ENCODE results near the gene ELAVL3.
"Not testable (repeated sequence)": the region's sequence is repeated elsewhere in the genome, so short reads cannot be mapped to it uniquely, and the experiment has no call there.

ELAVL3 gene

GRCh38 chr19:11479090-11479897 lies 1.6 kb downstream of the ELAVL3 start:
- DNase-seq, result no peak
- no peak overlapping the region for H3K4me3 ChIP-seq (ENCODE audit: low read depth, low read length)
- in situ Hi-C loops (cut with HindIII; ENCODE audit: low pct_ligation_motif_present, low sequenced_read_pairs), result no loop called here
- no peak overlapping the region for H3K27ac ChIP-seq
- no peaks in the 10 kb centered on the region for H3K36me3 ChIP-seq (replicated peaks)
- peaks cover 28% of the 10 kb centered on the region for H3K27me3 ChIP-seq (replicated peaks)
- no peak for TF ChIP-seq CTCF (IDR thresholded peaks at IDR 0.05; ENCODE audit: low read depth, low read length, missing control alignments)

- no peak overlapping the region for H3K27ac ChIP-seq
- peaks cover 28% of the 10 kb centered on the region for H3K27me3 ChIP-seq (replicated peaks)
- no peaks in the 10 kb centered on the region for H3K36me3 ChIP-seq (replicated peaks)
- in situ Hi-C loops (cut with HindIII; ENCODE audit: low pct_ligation_motif_present, low sequenced_read_pairs), result no loop called here
- DNase-seq, result no peak
- H3K4me3 ChIP-seq (ENCODE audit: low read depth, low read length), result no peak overlapping the region
- TF ChIP-seq CTCF (IDR thresholded peaks at IDR 0.05; ENCODE audit: low read depth, low read length, missing control alignments), result no peak
Measured at GRCh38 chr19:11478167-11479089, 2.4 kb downstream of the ELAVL3 start.

GRCh38 chr19:11475861-11476260 lies 5.0 kb downstream of the ELAVL3 start:
- no peak for TF ChIP-seq CTCF (IDR thresholded peaks at IDR 0.05; ENCODE audit: low read depth, low read length, missing control alignments)
- DNase-seq, result no peak
- H3K36me3 ChIP-seq (replicated peaks), result no peaks in the 10 kb centered on the region
- H3K27me3 ChIP-seq (replicated peaks), result peaks cover 18% of the 10 kb centered on the region
- in situ Hi-C loops (cut with HindIII; ENCODE audit: low pct_ligation_motif_present, low sequenced_read_pairs), result no loop called here
- no peak overlapping the region for H3K27ac ChIP-seq
- no peak overlapping the region for H3K4me3 ChIP-seq (ENCODE audit: low read depth, low read length)

GRCh38 chr19:11475343-11475742 lies 5.5 kb downstream of the ELAVL3 start:
- H3K4me3 ChIP-seq (ENCODE audit: low read depth, low read length); H3K27ac ChIP-seq; DNase-seq; H3K36me3 ChIP-seq (replicated peaks); in situ Hi-C loops (cut with HindIII; ENCODE audit: low pct_ligation_motif_present, low sequenced_read_pairs): not testable (repeated sequence)
- peaks cover 14% of the 10 kb centered on the region for H3K27me3 ChIP-seq (replicated peaks)

GRCh38 chr19:11473725-11474124 lies 7.1 kb downstream of the ELAVL3 start:
- no peaks in the 10 kb centered on the region for H3K36me3 ChIP-seq (replicated peaks)
- DNase-seq, result no peak
- no peak overlapping the region for H3K4me3 ChIP-seq (ENCODE audit: low read depth, low read length)
- H3K27me3 ChIP-seq (replicated peaks), result no peaks in the 10 kb centered on the region
- H3K27ac ChIP-seq, result no peak overlapping the region
- no peak for TF ChIP-seq CTCF (IDR thresholded peaks at IDR 0.05; ENCODE audit: low read depth, low read length, missing control alignments)
- in situ Hi-C loops (cut with HindIII; ENCODE audit: low pct_ligation_motif_present, low sequenced_read_pairs), result no loop called here

- H3K27me3 ChIP-seq (replicated peaks); DNase-seq; H3K36me3 ChIP-seq (replicated peaks); H3K4me3 ChIP-seq (ENCODE audit: low read depth, low read length); H3K27ac ChIP-seq; in situ Hi-C loops (cut with HindIII; ENCODE audit: low pct_ligation_motif_present, low sequenced_read_pairs): not testable (repeated sequence)
Measured at GRCh38 chr19:11468266-11468845, 12.5 kb downstream of the ELAVL3 start.
